GM21825 (cell line): ENCODE results near the gene GPC5.
"Not testable (repeated sequence)": the region's sequence is repeated elsewhere in the genome, so short reads cannot be mapped to it uniquely, and the experiment has no call there.

ENCODE experiments used
- ATAC-seq: cut with Tn5 transposase; IDR thresholded peaks from one replicate; pipeline ENCODE4 v1.9.1; 2021; ENCODE audit warnings: mild to moderate bottlenecking, moderate library complexity; ENCODE audit not compliant: unreplicated experiment

The GPC5 gene

GRCh38 chr13:92681239-92681638 is 1282.8 kb downstream of the GPC5 start:
- ATAC-seq = no peak

GRCh38 chr13:92682832-92683517 is 1284.6 kb downstream of the GPC5 start:
- no peak for ATAC-seq

GRCh38 chr13:92694047-92694446 is 1295.6 kb downstream of the GPC5 start:
- ATAC-seq = no peak

- ATAC-seq = not testable (repeated sequence)
Observed at GRCh38 chr13:92695827-92696226, 1297.4 kb downstream of the GPC5 start.

- no peak for ATAC-seq
Observed at GRCh38 chr13:92716749-92717148, 1318.3 kb downstream of the GPC5 start.

- ATAC-seq = no peak
Observed at GRCh38 chr13:92717857-92718256, 1319.4 kb downstream of the GPC5 start.

GRCh38 chr13:92719868-92720267 is 1321.4 kb downstream of the GPC5 start:
- ATAC-seq = no peak

GRCh38 chr13:92721620-92722019 is 1323.2 kb downstream of the GPC5 start:
- no peak for ATAC-seq

- no peak for ATAC-seq
Observed at GRCh38 chr13:92727118-92727517, 1328.7 kb downstream of the GPC5 start.

GRCh38 chr13:92734068-92734467 is 1335.6 kb downstream of the GPC5 start:
- ATAC-seq = no peak

- ATAC-seq = no peak
Observed at GRCh38 chr13:92734545-92734944, 1336.1 kb downstream of the GPC5 start.

GRCh38 chr13:92735909-92736308 is 1337.5 kb downstream of the GPC5 start:
- ATAC-seq = no peak

GRCh38 chr13:92739306-92739818 is 1340.9 kb downstream of the GPC5 start:
- no peak for ATAC-seq

- no peak for ATAC-seq
Observed at GRCh38 chr13:92743992-92744391, 1345.6 kb downstream of the GPC5 start.

- no peak for ATAC-seq
Observed at GRCh38 chr13:92745258-92745657, 1346.8 kb downstream of the GPC5 start.

- ATAC-seq = not testable (repeated sequence)
Observed at GRCh38 chr13:92752705-92753104, 1354.3 kb downstream of the GPC5 start.

GRCh38 chr13:92761710-92762109 is 1363.3 kb downstream of the GPC5 start:
- ATAC-seq = no peak

- ATAC-seq = no peak
Observed at GRCh38 chr13:92767468-92767867, 1369.0 kb downstream of the GPC5 start.

- ATAC-seq = no peak
Observed at GRCh38 chr13:92768602-92769001, 1370.2 kb downstream of the GPC5 start.

GRCh38 chr13:92769046-92769445 is 1370.6 kb downstream of the GPC5 start:
- ATAC-seq = no peak

- ATAC-seq = no peak
Observed at GRCh38 chr13:92775658-92776057, 1377.2 kb downstream of the GPC5 start.

- no peak for ATAC-seq
Observed at GRCh38 chr13:92781965-92782690, 1383.7 kb downstream of the GPC5 start.
